Measurements from ENCODE around the gene CCT5. TPM values are rescaled to one million over a fixed set of nuclear protein-coding genes. Genes with fewer than 3 reads are reported as not detected.
A peak's percentile ranks its signal among the peaks of the same experiment; 100 is the strongest.

CCT5 gene
- total RNA-seq (2014; rRNA removed; shearing (Covaris generic)), result 1,160 and 1,344 TPM in 2 replicates
- 659 and 725 TPM in 2 replicates for polyA plus RNA-seq (2015; cell fraction: cytosol; rRNA removed)
- polyA plus RNA-seq (2015; cell fraction: nucleus; rRNA removed), result 532 and 577 TPM in 2 replicates

- in situ Hi-C loops (cut with HindIII; ENCODE audit: low pct_unique_long_range_greater_than_20kb, low sequenced_read_pairs), result no loop called here
- DNase-seq (ENCODE audit: low read depth, low spot score), result peak; percentile 100
Observed at GRCh38 chr5:10249948-10250805, at the start of gene CCT5. Gene CCT5 (plus strand): TSS chr5:10250280. CDS start chr5:10250341, 61 bp downstream.

GRCh38 chr5:10201223-10201868 lies 48.7 kb upstream of the CCT5 start:
- DNase-seq (ENCODE audit: low read depth, low spot score), result peak; percentile 54
- in situ Hi-C loops (cut with HindIII; ENCODE audit: low pct_unique_long_range_greater_than_20kb, low sequenced_read_pairs), result no loop called here

- no peak for DNase-seq (ENCODE audit: low read depth, low spot score)
- in situ Hi-C loops (cut with HindIII; ENCODE audit: low pct_unique_long_range_greater_than_20kb, low sequenced_read_pairs), result no loop called here
Observed at GRCh38 chr5:10202089-10202910, 47.8 kb upstream of the CCT5 start.

GRCh38 chr5:10209004-10209403 lies 41.1 kb upstream of the CCT5 start:
- in situ Hi-C loops (cut with HindIII; ENCODE audit: low pct_unique_long_range_greater_than_20kb, low sequenced_read_pairs), result no loop called here
- DNase-seq (ENCODE audit: low read depth, low spot score), result no peak

GRCh38 chr5:10213316-10213715 lies 36.8 kb upstream of the CCT5 start:
- in situ Hi-C loops (cut with HindIII; ENCODE audit: low pct_unique_long_range_greater_than_20kb, low sequenced_read_pairs), result no loop called here
- DNase-seq (ENCODE audit: low read depth, low spot score), result no peak

GRCh38 chr5:10214041-10214440 lies 36.0 kb upstream of the CCT5 start:
- no peak for DNase-seq (ENCODE audit: low read depth, low spot score)
- in situ Hi-C loops (cut with HindIII; ENCODE audit: low pct_unique_long_range_greater_than_20kb, low sequenced_read_pairs), result no loop called here

GRCh38 chr5:10215366-10215765 lies 34.7 kb upstream of the CCT5 start:
- no peak for DNase-seq (ENCODE audit: low read depth, low spot score)
- in situ Hi-C loops (cut with HindIII; ENCODE audit: low pct_unique_long_range_greater_than_20kb, low sequenced_read_pairs), result no loop called here

GRCh38 chr5:10216107-10216506 lies 34.0 kb upstream of the CCT5 start:
- in situ Hi-C loops (cut with HindIII; ENCODE audit: low pct_unique_long_range_greater_than_20kb, low sequenced_read_pairs), result no loop called here
- DNase-seq (ENCODE audit: low read depth, low spot score), result no peak

GRCh38 chr5:10218658-10219057 lies 31.4 kb upstream of the CCT5 start:
- no peak for DNase-seq (ENCODE audit: low read depth, low spot score)
- in situ Hi-C loops (cut with HindIII; ENCODE audit: low pct_unique_long_range_greater_than_20kb, low sequenced_read_pairs), result no loop called here

- in situ Hi-C loops (cut with HindIII; ENCODE audit: low pct_unique_long_range_greater_than_20kb, low sequenced_read_pairs), result no loop called here
- peak; percentile 41 for DNase-seq (ENCODE audit: low read depth, low spot score)
Observed at GRCh38 chr5:10219068-10219467, 31.0 kb upstream of the CCT5 start.

- DNase-seq (ENCODE audit: low read depth, low spot score), result no peak
- in situ Hi-C loops (cut with HindIII; ENCODE audit: low pct_unique_long_range_greater_than_20kb, low sequenced_read_pairs), result no loop called here
Observed at GRCh38 chr5:10220248-10220647, 29.8 kb upstream of the CCT5 start.

- in situ Hi-C loops (cut with HindIII; ENCODE audit: low pct_unique_long_range_greater_than_20kb, low sequenced_read_pairs), result no loop called here
- no peak for DNase-seq (ENCODE audit: low read depth, low spot score)
Observed at GRCh38 chr5:10222326-10222725, 27.8 kb upstream of the CCT5 start.

- no peak for DNase-seq (ENCODE audit: low read depth, low spot score)
- in situ Hi-C loops (cut with HindIII; ENCODE audit: low pct_unique_long_range_greater_than_20kb, low sequenced_read_pairs), result no loop called here
Observed at GRCh38 chr5:10227379-10227778, 22.7 kb upstream of the CCT5 start.

GRCh38 chr5:10228288-10228687 lies 21.8 kb upstream of the CCT5 start:
- no peak for DNase-seq (ENCODE audit: low read depth, low spot score)
- in situ Hi-C loops (cut with HindIII; ENCODE audit: low pct_unique_long_range_greater_than_20kb, low sequenced_read_pairs), result no loop called here

- in situ Hi-C loops (cut with HindIII; ENCODE audit: low pct_unique_long_range_greater_than_20kb, low sequenced_read_pairs), result no loop called here
- DNase-seq (ENCODE audit: low read depth, low spot score), result no peak
Observed at GRCh38 chr5:10229306-10230048, 20.6 kb upstream of the CCT5 start.

- no peak for DNase-seq (ENCODE audit: low read depth, low spot score)
- in situ Hi-C loops (cut with HindIII; ENCODE audit: low pct_unique_long_range_greater_than_20kb, low sequenced_read_pairs), result no loop called here
Observed at GRCh38 chr5:10232386-10232785, 17.7 kb upstream of the CCT5 start.

- no peak for DNase-seq (ENCODE audit: low read depth, low spot score)
- in situ Hi-C loops (cut with HindIII; ENCODE audit: low pct_unique_long_range_greater_than_20kb, low sequenced_read_pairs), result no loop called here
Observed at GRCh38 chr5:10233011-10233410, 17.1 kb upstream of the CCT5 start.
